Measurements from ENCODE around the gene HTR3C.

Gene HTR3C

GRCh38 chr3:184016811-184017671 lies 35.8 kb upstream of the HTR3C start (continued):
- TF ChIP-seq PRDM1 (tag by site-specific recombination; IDR thresholded peaks at IDR 0.05) (peak; percentile 61; the same call in 1 of the 2 replicates), SCRT1 (tag by site-specific recombination; IDR thresholded peaks at IDR 0.05; ENCODE audit: borderline replicate concordance) (peak; percentile 93), ZNF354C (tag by site-specific recombination; IDR thresholded peaks at IDR 0.05; ENCODE audit: borderline replicate concordance, low read depth) (no peak)

GRCh38 chr3:184017672-184018423 lies 35.0 kb upstream of the HTR3C start, which contains the start of gene ABCC5:
TSS of gene ABCC5 (minus strand) at chr3:184017884. CDS start at chr3:184014392, 3,492 bp downstream.
- ChIA-PET POLR2A (interaction anchor here (0.9 to 1.5 kb wide), 10 partner anchors 10 to 159 kb away, joined by 3 to 9 read pairs (median 4); partner anchors contain the start of genes EIF2B5 and PARL), CTCF (interaction anchor here (0.5 to 1.6 kb wide), 9 partner anchors 10 to 273 kb away, joined by 3 to 5 read pairs (median 4); no protein-coding TSS in a partner anchor)
- Histone ChIP-seq H3K9me3 (ENCODE audit: control insufficient read depth, insufficient read depth, low read depth, low read length) (no peaks in the 10 kb centered on the region), H3K27ac (ENCODE audit: extremely low read depth, low read depth, low read length) (peak within 1 kb of the TSS; percentile 51; the same call in 1 of the 2 replicates), H3K4me3 (ENCODE audit: low read depth, low read length) (peak within 1 kb of the TSS; percentile 100), H3K4me1 (ENCODE audit: control insufficient read depth, insufficient read depth, low read length) (no peaks in the 10 kb centered on the region), H3K36me3 (ENCODE audit: control insufficient read depth in 2 of 2, insufficient read depth in 1 of 2, low read length in 2 of 2) (peaks cover 0 to 12% of the 10 kb centered on the region in 2 experiments; a peak in 2 of 3 replicates)
- TF ChIP-seq MZF1 (tag by site-specific recombination; IDR thresholded peaks at IDR 0.05; ENCODE audit: borderline replicate concordance) (no peak), ZEB2 (tag by site-specific recombination; IDR thresholded peaks at IDR 0.05) (peak; percentile 78), KLF16 (tag by site-specific recombination; IDR thresholded peaks at IDR 0.05) (peak; percentile 63; the same call in 1 of the 2 replicates), OVOL3 (tag by site-specific recombination; IDR thresholded peaks at IDR 0.05) (0 out of 2 replicates have a peak, but pooled peaks have one; percentile 14), CTCF (tag by site-specific recombination; IDR thresholded peaks at IDR 0.05) (no peak; the same call in 1 of the 2 replicates), BCL11B (tag by site-specific recombination; IDR thresholded peaks at IDR 0.05; ENCODE audit: low read depth) (peak; percentile 47; the same call in 1 of the 2 replicates), ZNF560 (tag by site-specific recombination; IDR thresholded peaks at IDR 0.05; ENCODE audit: borderline replicate concordance) (no peak), ZNF776 (tag by site-specific recombination; IDR thresholded peaks at IDR 0.05; ENCODE audit: borderline replicate concordance) (no peak), ZSCAN30 (tag by site-specific recombination; IDR thresholded peaks at IDR 0.05) (0 out of 2 replicates have a peak, but pooled peaks have one; percentile 12), ZNF133 (tag by site-specific recombination; IDR thresholded peaks at IDR 0.05) (no peak), ZNF24 (tag by site-specific recombination; IDR thresholded peaks at IDR 0.05) (peak; percentile 60; the same call in 1 of the 2 replicates), BCL6B (tag by site-specific recombination; IDR thresholded peaks at IDR 0.05) (no peak), REST (tag by site-specific recombination; IDR thresholded peaks at IDR 0.05) (no peak), ZBTB20 (tag by site-specific recombination; IDR thresholded peaks at IDR 0.05) (peak; percentile 68; the same call in 1 of the 2 replicates), KLF1 (tag by site-specific recombination; IDR thresholded peaks at IDR 0.05) (no peak), ZNF26 (tag by site-specific recombination; IDR thresholded peaks at IDR 0.05) (no peak), ZNF16 (tag by site-specific recombination; IDR thresholded peaks at IDR 0.05; ENCODE audit: low read depth) (no peak), SP7 (tag by site-specific recombination; IDR thresholded peaks at IDR 0.05) (peak; percentile 68), HOXC10 (CRISPR knock-in tag; IDR thresholded peaks at IDR 0.05) (no peak), MYNN (tag by site-specific recombination; IDR thresholded peaks at IDR 0.05; ENCODE audit: borderline replicate concordance) (0 out of 2 replicates have a peak, but pooled peaks have one; percentile 4)

Data from HEK293 (cell line).